GM23338 (cell line): Measurements from ENCODE around the gene RABGAP1L. TPM values are rescaled to one million over a fixed set of nuclear protein-coding genes. Genes with fewer than 3 reads are reported as not detected.

Experiments
- ATAC-seq: fragments of 200-7000 bp; cut with Tn5 transposase; 3 replicates; pipeline ENCODE4 v1.9.1; 2020
- DNase-seq: peaks from one replicate; pipeline ENCODE4 v3.0.0-alpha.2; 2015; ENCODE audit warnings: low spot score
- H2AFZ ChIP-seq: fragments of 200-600 bp; sonication (generic); 2 replicates; pipeline ENCODE4 v1.8.0; 2016; ENCODE audit warnings: antibody characterized with exemption, mild to moderate bottlenecking, moderate library complexity
- H3F3A ChIP-seq: fragments of 200-600 bp; sonication (generic); replicated peaks from 2 replicates; pipeline ENCODE4 v1.8.0; 2017; ENCODE audit warnings: antibody characterized with exemption, mixed run types, low read depth
- H3K27ac ChIP-seq: fragments of 200-600 bp; sonication (generic); 2 replicates; pipeline ENCODE4 v1.6.1; 2016; ENCODE audit warnings: low read depth
- H3K27me3 ChIP-seq: fragments of 200-600 bp; sonication (generic); 2 replicates; pipeline ENCODE4 v1.8.0; 2016; ENCODE audit warnings: mild to moderate bottlenecking, mixed run types, moderate library complexity; ENCODE audit not compliant: insufficient read depth
- H3K36me3 ChIP-seq: fragments of 200-600 bp; sonication (generic); 2 replicates; pipeline ENCODE4 v1.8.0; 2016; ENCODE audit warnings: mild to moderate bottlenecking; ENCODE audit not compliant: insufficient read depth
- H3K4me1 ChIP-seq: fragments of 200-600 bp; sonication (generic); 2 replicates; pipeline ENCODE4 v1.8.0; 2016; ENCODE audit warnings: mild to moderate bottlenecking, moderate library complexity; ENCODE audit not compliant: insufficient read depth
- H3K4me2 ChIP-seq: fragments of 200-600 bp; sonication (generic); 2 replicates; pipeline ENCODE4 v1.7.1; 2017; ENCODE audit warnings: mixed run types
- H3K4me3 ChIP-seq: fragments of 200-600 bp; sonication (generic); 2 replicates; pipeline ENCODE4 v1.6.1; 2016; ENCODE audit warnings: mixed run types
- H3K79me2 ChIP-seq: fragments of 200-600 bp; sonication (generic); replicated peaks from 2 replicates; pipeline ENCODE4 v1.8.0; 2017; ENCODE audit warnings: mild to moderate bottlenecking; ENCODE audit not compliant: insufficient read depth
- H3K9me2 ChIP-seq: fragments of 200-600 bp; sonication (generic); 2 replicates; pipeline ENCODE4 v1.8.0; 2017; ENCODE audit not compliant: insufficient read depth
- H4K20me1 ChIP-seq: fragments of 200-600 bp; sonication (generic); replicated peaks from 2 replicates; pipeline ENCODE4 v1.8.0; 2017; ENCODE audit warnings: mild to moderate bottlenecking; ENCODE audit not compliant: insufficient read depth
- H3K27ac Mint-ChIP-seq: 2 replicates; pipeline ENCODE4 v1.8.0; 2020; ENCODE audit warnings: inconsistent platforms, mild to moderate bottlenecking, moderate library complexity, mixed read lengths
- H3K27me3 Mint-ChIP-seq: 3 replicates; pipeline ENCODE4 v1.8.0; 2022; ENCODE audit warnings: low read depth, mild to moderate bottlenecking, moderate library complexity, mixed read lengths, inconsistent platforms; ENCODE audit not compliant: insufficient read depth, poor library complexity
- H3K36me3 Mint-ChIP-seq: 3 replicates; pipeline ENCODE4 v1.8.0; 2021; ENCODE audit warnings: low read depth, mild to moderate bottlenecking, inconsistent platforms, moderate library complexity, mixed read lengths
- H3K4me1 Mint-ChIP-seq: 3 replicates; pipeline ENCODE4 v1.8.0; 2020; ENCODE audit warnings: mild to moderate bottlenecking, inconsistent platforms, mixed read lengths
- H3K4me3 Mint-ChIP-seq: 3 replicates; pipeline ENCODE4 v1.8.0; 2021; ENCODE audit warnings: moderate library complexity, mild to moderate bottlenecking, inconsistent platforms, mixed read lengths
- H3K9me3 Mint-ChIP-seq: 3 replicates; pipeline ENCODE4 v1.8.0; 2020; ENCODE audit warnings: moderate library complexity, mild to moderate bottlenecking, inconsistent platforms, mixed read lengths
- CREB1 ChIP-seq: fragments of 250-450 bp; sonication (Bioruptor Pico); IDR thresholded peaks from 2 replicates; pipeline ENCODE4 v1.5.0; 2020; ENCODE audit warnings: low read depth, mild to moderate bottlenecking, moderate library complexity
- CTCF ChIP-seq, 2 experiments: fragments of 200-600 bp in 1 of 2; sonication (generic) in 1 of 2; conservative IDR thresholded peaks; 2 replicates each; pipeline versions ENCODE4 v1.5.1 to v1.6.1; 2016 to 2017; ENCODE audit warnings: antibody characterized with exemption in 2 of 2, low read depth in 2 of 2, mild to moderate bottlenecking in 2 of 2, moderate library complexity in 1 of 2
- ETS1 ChIP-seq: IDR thresholded peaks from 2 replicates; pipeline ENCODE4 v1.6.1; 2016; ENCODE audit warnings: antibody characterized with exemption
- EZH2 ChIP-seq: fragments of 200-600 bp; sonication (generic); IDR thresholded peaks from one replicate; pipeline ENCODE4 v1.8.0; 2017; ENCODE audit warnings: antibody characterized with exemption, mild to moderate bottlenecking, low read depth; ENCODE audit not compliant: unreplicated experiment
- EZH2phosphoT487 ChIP-seq: fragments of 200-600 bp; sonication (generic); IDR thresholded peaks from one replicate; pipeline ENCODE4 v1.8.1; 2018; ENCODE audit warnings: antibody characterized with exemption; ENCODE audit not compliant: unreplicated experiment
- JUNB ChIP-seq: IDR thresholded peaks from one replicate; pipeline ENCODE4 v1.6.1; 2016; ENCODE audit warnings: antibody characterized with exemption; ENCODE audit not compliant: unreplicated experiment
- NANOG ChIP-seq: IDR thresholded peaks from 2 replicates; pipeline ENCODE4 v1.6.1; 2016; ENCODE audit warnings: antibody characterized with exemption, borderline replicate concordance
- POLR2AphosphoS5 ChIP-seq: IDR thresholded peaks from 2 replicates; pipeline ENCODE4 v1.6.1; 2016; ENCODE audit warnings: antibody characterized with exemption, low read depth
- REST ChIP-seq: IDR thresholded peaks from one replicate; pipeline ENCODE4 v1.6.1; 2018; ENCODE audit warnings: antibody characterized with exemption; ENCODE audit not compliant: unreplicated experiment
- STAT1 ChIP-seq: IDR thresholded peaks from one replicate; pipeline ENCODE4 v1.6.1; 2016; ENCODE audit warnings: antibody characterized with exemption; ENCODE audit not compliant: unreplicated experiment
- ZNF114 ChIP-seq: fragments of 250-450 bp; sonication (Bioruptor Pico); IDR thresholded peaks from 2 replicates; pipeline ENCODE4 v1.5.0; 2020; ENCODE audit warnings: mild to moderate bottlenecking, moderate library complexity
- ZNF331 ChIP-seq: fragments of 250-450 bp; sonication (Bioruptor Pico); IDR thresholded peaks from 2 replicates; pipeline ENCODE4 v1.5.0; 2020; ENCODE audit warnings: low read depth, mild to moderate bottlenecking, moderate library complexity
- ZNF462 ChIP-seq: fragments of 250-450 bp; sonication (Bioruptor Pico); IDR thresholded peaks from 2 replicates; pipeline ENCODE4 v1.5.0; 2020; ENCODE audit warnings: mild to moderate bottlenecking, moderate library complexity
- polyA plus RNA-seq: library from polyadenylated mRNA; unstranded; fragments of >200 nt; fragmentation: Nextera tagmentation; extraction: Ambion mirVana; gene quantifications from 2 replicates; pipeline ENCODE4 v1.2.1, GENCODE V29; 2016
- total RNA-seq: library from RNA; depleted of rRNA; stranded (reverse); fragments of >200 nt; shearing (Covaris generic); gene quantifications from 2 replicates; pipeline ENCODE4 v1.2.3, GENCODE V29; 2014

RABGAP1L gene
- total and polyA plus RNA-seq, 2 experiments from 2014 or later, result 83.2 to 136 TPM

GRCh38 chr1:174136714-174137113 is 22.6 kb upstream of the RABGAP1L start:
- peaks cover 3% of the 10 kb centered on the region for H3K4me1 Mint-ChIP-seq
- no peak for TF ChIP-seq STAT1
- TF ChIP-seq CREB1 (CRISPR knock-in tag), result no peak
- no peak for TF ChIP-seq CTCF (conservative IDR thresholded peaks at IDR 0.05; ENCODE audit: low read depth in 2 of 2)
- TF ChIP-seq REST, result no peak
- no peak for TF ChIP-seq ZNF331
- TF ChIP-seq ETS1, result no peak
- TF ChIP-seq POLR2AphosphoS5, result no peak
- no peak for TF ChIP-seq JUNB
- TF ChIP-seq ZNF114, result no peak
- TF ChIP-seq NANOG, result no peak
- TF ChIP-seq EZH2phosphoT487, result no peak
- TF ChIP-seq EZH2, result no peak
- TF ChIP-seq ZNF462 (CRISPR knock-in tag), result no peak
- H3K36me3 ChIP-seq, result no peaks in the 10 kb centered on the region
- ATAC-seq (no peak), DNase-seq (no peak)
- H3K27me3 ChIP-seq, result no peaks in the 10 kb centered on the region
- H3K79me2 ChIP-seq, result no peaks in the 10 kb centered on the region
- H3K4me2 ChIP-seq, result no peak overlapping the region
- no peaks in the 10 kb centered on the region for H4K20me1 ChIP-seq
- H3K27ac ChIP-seq, result no peak overlapping the region
- no peaks in the 10 kb centered on the region; the same call in 2 of the 3 replicates for H3K9me3 Mint-ChIP-seq
- no peaks in the 10 kb centered on the region; the same call in 2 of the 3 replicates for H3K36me3 Mint-ChIP-seq
- H3K4me3 Mint-ChIP-seq, result no peak overlapping the region
- no peak overlapping the region for H2AFZ ChIP-seq
- H3K27ac Mint-ChIP-seq, result no peak overlapping the region
- no peaks in the 10 kb centered on the region for H3K9me2 ChIP-seq
- H3F3A ChIP-seq, result no peaks in the 10 kb centered on the region
- no peaks in the 10 kb centered on the region for H3K4me1 ChIP-seq
- H3K27me3 Mint-ChIP-seq, result no peaks in the 10 kb centered on the region
- H3K4me3 ChIP-seq, result no peak overlapping the region
